ENCODE data around the gene ATP2C1.

GRCh38 chr3:130851277-130851676 lies 42.6 kb upstream of the ATP2C1 start:
- TF ChIP-seq CTCF (IDR thresholded peaks at IDR 0.05 in 8 of 11, conservative IDR thresholded peaks at IDR 0.05 in 3 of 11) (no peak), POLR2A (IDR thresholded peaks at IDR 0.05) (no peak), POLR2AphosphoS5 (IDR thresholded peaks at IDR 0.05) (no peak)
